A549 (cell line): ENCODE data around the gene COPB2. TPM values are rescaled to one million over a fixed set of nuclear protein-coding genes. Genes with fewer than 3 reads are reported as not detected.
"Not testable (repeated sequence)": the region's sequence is repeated elsewhere in the genome, so short reads cannot be mapped to it uniquely, and the experiment has no call there.

ENCODE experiments used
- ATAC-seq, 2 experiments: fragments of 200-7000 bp in 1 of 2; fragments of >200 bp in 1 of 2; cut with Nextera tagmentation in 1 of 2; cut with Tn5 transposase in 1 of 2; 3 replicates each; pipeline versions ENCODE4 v1.8.0 to v1.9.1; 2018 to 2020; ENCODE audit warnings: mild to moderate bottlenecking in 1 of 2, moderate library complexity in 1 of 2
- CTCF ChIA-PET: fragments of 300-600 bp; sonication (Branson Sonifier 250); formaldehyde crosslinking; extraction: SDS; loops from one replicate; lab custom pipeline; 2021; ENCODE audit warnings: antibody characterized with exemption, inconsistent platforms; lab: Yijun Ruan, JAX
- POLR2A ChIA-PET: fragments of 350-600 bp; formaldehyde crosslinking; extraction: SDS; loops from one replicate; lab custom pipeline; 2021; ENCODE audit warnings: antibody characterized with exemption, inconsistent platforms; lab: Yijun Ruan, JAX
- DNase-seq, 2 experiments: peaks; one replicate each; pipeline versions ENCODE4 v3.0.0 to v3.0.0-alpha.2; 2011 to 2016; ENCODE audit warnings: low read depth in 1 of 2, low spot score in 1 of 2
- FAIRE-seq: peaks from 2 replicates; lab custom pipeline; 2011; peaks lifted over from hg19 to GRCh38; lab: Jason Lieb, UNC
- H3K27ac ChIP-seq, 2 experiments: fragments of >200 bp; sonication (Bioruptor Twin); formaldehyde crosslinking; 3 replicates each; pipeline ENCODE4 v1.5.1; 2016 to 2017
- H3K4me1 ChIP-seq: fragments of >200 bp; sonication (Bioruptor Twin); formaldehyde crosslinking; 3 replicates; pipeline ENCODE4 v1.6.1; 2016
- H3K4me2 ChIP-seq: fragments of >200 bp; sonication (Bioruptor Twin); formaldehyde crosslinking; 3 replicates; pipeline ENCODE4 v1.6.1; 2016
- H3K4me3 ChIP-seq: fragments of >200 bp; sonication (Bioruptor Twin); formaldehyde crosslinking; 3 replicates; pipeline ENCODE4 v1.5.1; 2016
- H3K9me3 ChIP-seq: fragments of >200 bp; sonication (Bioruptor Twin); formaldehyde crosslinking; 3 replicates; pipeline ENCODE4 v1.6.1; 2016
- BCL3 ChIP-seq: fragments of >200 bp; sonication (Bioruptor Twin); formaldehyde crosslinking; IDR thresholded peaks from 3 replicates; pipeline ENCODE4 v1.6.1; 2016
- CBX8 ChIP-seq: fragments of 200-600 bp; sonication (generic); IDR thresholded peaks from 2 replicates; pipeline ENCODE4 v1.6.1; 2016
- EHF ChIP-seq: fragments of 250-450 bp; sonication (Bioruptor Pico); IDR thresholded peaks from 2 replicates; pipeline ENCODE4 v1.5.0; 2020; ENCODE audit warnings: mild to moderate bottlenecking
- EHMT2 ChIP-seq: fragments of 200-600 bp; sonication (generic); IDR thresholded peaks from 2 replicates; pipeline ENCODE4 v1.6.1; 2016; ENCODE audit warnings: antibody characterized with exemption, low read depth, mild to moderate bottlenecking, moderate library complexity
- EP300 ChIP-seq, 2 experiments: fragments of >200 bp; sonication (Bioruptor Twin); formaldehyde crosslinking; IDR thresholded peaks; 2 replicates in 1 of 2; 3 replicates in 1 of 2; pipeline ENCODE4 v1.6.1; 2016 to 2017
- ESRRA ChIP-seq: fragments of 150-350 bp; IDR thresholded peaks from 2 replicates; pipeline ENCODE4 v1.6.1; 2014; ENCODE audit warnings: mild to moderate bottlenecking, low read length, borderline replicate concordance
- FOSB ChIP-seq: fragments of 250-450 bp; sonication (Bioruptor Pico); IDR thresholded peaks from 2 replicates; pipeline ENCODE4 v1.5.0; 2020; ENCODE audit warnings: mild to moderate bottlenecking, moderate library complexity
- FOSL2 ChIP-seq, 2 experiments: fragments of 450-650 bp in 1 of 2; fragments of >200 bp in 1 of 2; sonication (Bioruptor Twin) in 1 of 2; formaldehyde crosslinking; IDR thresholded peaks; 2 replicates each; pipeline versions ENCODE4 v1.5.0 to v1.6.1; 2016 to 2020; ENCODE audit warnings: mild to moderate bottlenecking in 1 of 2, moderate library complexity in 1 of 2
- HDAC2 ChIP-seq: fragments of 200-600 bp; sonication (generic); IDR thresholded peaks from 2 replicates; pipeline ENCODE4 v1.6.1; 2016
- HMGXB4 ChIP-seq: fragments of 250-450 bp; sonication (Bioruptor Pico); IDR thresholded peaks from 2 replicates; pipeline ENCODE4 v1.5.0; 2021; ENCODE audit warnings: mild to moderate bottlenecking, moderate library complexity, borderline replicate concordance
- HOXA7 ChIP-seq: fragments of 250-450 bp; sonication (Bioruptor Pico); IDR thresholded peaks from 2 replicates; pipeline ENCODE4 v1.5.0; 2020; ENCODE audit warnings: mild to moderate bottlenecking, moderate library complexity
- JUNB ChIP-seq: fragments of >200 bp; sonication (Bioruptor Twin); formaldehyde crosslinking; IDR thresholded peaks from 2 replicates; pipeline ENCODE4 v1.6.1; 2016
- MAFK ChIP-seq: fragments of 450-650 bp; IDR thresholded peaks from 2 replicates; pipeline ENCODE4 v1.6.1; 2014; ENCODE audit not compliant: partially characterized antibody
- MYC ChIP-seq: IDR thresholded peaks from 2 replicates; pipeline ENCODE4 v1.6.1; 2012; ENCODE audit warnings: mild to moderate bottlenecking, inconsistent platforms, low read length, improper control_type of control experiment, borderline replicate concordance
- PHF8 ChIP-seq: fragments of 200-600 bp; sonication (generic); IDR thresholded peaks from 2 replicates; pipeline ENCODE4 v1.6.1; 2016; ENCODE audit warnings: low read depth, mild to moderate bottlenecking, antibody characterized with exemption, moderate library complexity, borderline replicate concordance
- RAD21 ChIP-seq, 2 experiments: fragments of >200 bp in 1 of 2; sonication (Bioruptor Twin) in 1 of 2; formaldehyde crosslinking in 1 of 2; IDR thresholded peaks in 1 of 2; conservative IDR thresholded peaks in 1 of 2; 2 replicates in 1 of 2; 3 replicates in 1 of 2; pipeline ENCODE4 v1.6.1; 2012 to 2018; ENCODE audit warnings: inconsistent platforms in 1 of 2
- RFX5 ChIP-seq: fragments of 450-650 bp; IDR thresholded peaks from 2 replicates; pipeline ENCODE4 v1.7.1; 2014; ENCODE audit warnings: antibody characterized with exemption, mild to moderate bottlenecking, moderate library complexity
- ZFP36 ChIP-seq: fragments of 450-650 bp; IDR thresholded peaks from 2 replicates; pipeline ENCODE4 v1.6.1; 2014; ENCODE audit warnings: borderline replicate concordance; ENCODE audit not compliant: partially characterized antibody
- ZNF302 ChIP-seq: fragments of 250-450 bp; sonication (Bioruptor Pico); IDR thresholded peaks from 2 replicates; pipeline ENCODE4 v1.9.0; 2021; ENCODE audit warnings: inconsistent platforms, mild to moderate bottlenecking, moderate library complexity
- WGBS: methylation state at CpG from one replicate; pipeline ENCODE4 v1.1.6; 2017; ENCODE audit errors: missing lambda C conversion rate; 5-methylcytosine and 5-hydroxymethylcytosine counted together
- polyA plus RNA-seq, 4 experiments: library from polyadenylated mRNA; depleted of rRNA in 3 of 4; stranded (reverse); fragments of >200 nt; fragmentation: RNase III in 1 of 4; extraction: RNeasy Plus Mini Kit Qiagen cat#74134 plus additional on column Dnase treatment in 1 of 4; gene quantifications; 2 replicates in 3 of 4; 3 replicates in 1 of 4; pipeline ENCODE4 v1.2.3, GENCODE V29; 2011 to 2017

COPB2 gene
- polyA plus RNA-seq, 2 of the 4 experiments (the other 2 are of a cell fraction) = 109 to 124 TPM

- Histone ChIP-seq H3K27ac (no peak overlapping the region), H3K4me2 (no peak overlapping the region), H3K4me1 (no peaks in the 10 kb centered on the region), H3K4me3 (no peak overlapping the region), H3K9me3 (peaks cover 11% of the 10 kb centered on the region; the same call in 1 of the 3 replicates)
- ChIA-PET CTCF (no interaction called here), POLR2A (no interaction called here)
- ATAC-seq (no peak), FAIRE-seq (no peak), DNase-seq (no peak)
- WGBS = 18% methylated on average over 2 of the region's 2 CpGs
- no peak for TF ChIP-seq ZFP36
- TF ChIP-seq JUNB = no peak
- TF ChIP-seq MAFK = no peak
- TF ChIP-seq RFX5 = no peak
- no peak for TF ChIP-seq EHMT2
- no peak for TF ChIP-seq ZNF302 (CRISPR knock-in tag)
- no peak for TF ChIP-seq CBX8
- no peak for TF ChIP-seq BCL3
- TF ChIP-seq HOXA7 (CRISPR knock-in tag) = no peak
- TF ChIP-seq EHF (CRISPR knock-in tag) = no peak
- no peak for TF ChIP-seq FOSB
- no peak for TF ChIP-seq HMGXB4 (CRISPR knock-in tag)
- no peak for TF ChIP-seq RAD21 (conservative IDR thresholded peaks at IDR 0.05 in 1 of 2, IDR thresholded peaks at IDR 0.05 in 1 of 2)
- TF ChIP-seq FOSL2 (IDR thresholded peaks at IDR 0.05) = no peak
- no peak for TF ChIP-seq FOSL2 (CRISPR knock-in tag; IDR thresholded peaks at IDR 0.05)
- no peak for TF ChIP-seq PHF8
- TF ChIP-seq ESRRA = no peak
- no peak for TF ChIP-seq HDAC2
- TF ChIP-seq EP300 (IDR thresholded peaks at IDR 0.05) = no peak
- no peak for TF ChIP-seq MYC
These were observed 25.3 kb upstream of the COPB2 start for GRCh38 chr3:139414608-139415224.

DNA sequence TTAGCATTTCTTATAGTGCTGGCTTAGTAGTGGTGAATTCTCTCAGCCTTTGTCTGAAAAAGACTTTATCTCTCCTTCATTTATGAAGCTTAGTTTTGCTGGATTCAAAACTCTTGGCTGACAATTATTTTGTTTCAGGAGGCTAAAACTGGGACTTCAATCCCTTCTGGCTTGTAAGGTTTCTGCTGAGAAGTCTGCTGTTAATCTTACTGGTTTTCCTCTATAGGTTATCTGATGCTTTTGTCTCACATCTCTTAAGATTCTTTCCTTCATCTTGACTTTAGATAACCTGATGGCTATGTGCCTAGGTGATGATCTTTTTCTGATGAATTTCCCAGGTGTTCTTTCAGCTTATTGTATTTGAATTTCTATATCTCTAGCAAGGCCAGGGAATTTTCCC, 23.4 kb upstream of the COPB2 start:
- ATAC-seq = not testable (repeated sequence)
- H3K9me3 ChIP-seq = peaks cover 11% of the 10 kb centered on the region; the same call in 1 of the 3 replicates

GRCh38 chr3:139401155-139401554, 11.7 kb upstream of the COPB2 start:
- CTCF ChIA-PET = not testable (repeated sequence)

More for the DNA sequence above, 23.4 kb upstream of the COPB2 start:
- CTCF ChIA-PET, H3K4me1 ChIP-seq, H3K4me3 ChIP-seq, H3K4me2 ChIP-seq, DNase-seq, POLR2A ChIA-PET, H3K27ac ChIP-seq, FAIRE-seq: not testable (repeated sequence)

More at GRCh38 chr3:139401155-139401554, 11.7 kb upstream of the COPB2 start:
- FAIRE-seq, DNase-seq, H3K4me2 ChIP-seq, H3K4me1 ChIP-seq, POLR2A ChIA-PET, ATAC-seq, H3K27ac ChIP-seq, H3K4me3 ChIP-seq: not testable (repeated sequence)
- H3K9me3 ChIP-seq = peaks cover 30% of the 10 kb centered on the region; the same call in 1 of the 3 replicates
- 60% methylated on average over 2 of the region's 2 CpGs for WGBS
